GM21528 (cell line): ENCODE data around the gene CDH23.

Experiments
- ATAC-seq: cut with Tn5 transposase; IDR thresholded peaks from one replicate; pipeline ENCODE4 v1.9.1; 2021; ENCODE audit warnings: mild to moderate bottlenecking, moderate library complexity; ENCODE audit not compliant: unreplicated experiment, low FRiP score

The CDH23 gene

GRCh38 chr10:71754562-71754961 lies 357.8 kb downstream of the CDH23 start:
- no peak for ATAC-seq

- ATAC-seq: no peak
These were observed 358.6 kb downstream of the CDH23 start for GRCh38 chr10:71755179-71755879.

GRCh38 chr10:71756311-71757191 lies 359.8 kb downstream of the CDH23 start:
- ATAC-seq: no peak

- ATAC-seq: no peak
These were observed 360.7 kb downstream of the CDH23 start for GRCh38 chr10:71757399-71757922.

- ATAC-seq: no peak
These were observed 364.4 kb downstream of the CDH23 start for GRCh38 chr10:71761105-71761511.

- no peak for ATAC-seq
These were observed 364.9 kb downstream of the CDH23 start for GRCh38 chr10:71761541-71762113.

- ATAC-seq: no peak
These were observed 365.6 kb downstream of the CDH23 start for GRCh38 chr10:71762324-71762723.

GRCh38 chr10:71763352-71764127 lies 366.8 kb downstream of the CDH23 start:
- ATAC-seq: no peak

- ATAC-seq: no peak
These were observed 368.6 kb downstream of the CDH23 start for GRCh38 chr10:71765176-71765904.

- no peak for ATAC-seq
These were observed 369.4 kb downstream of the CDH23 start for GRCh38 chr10:71765906-71766716.

- ATAC-seq: no peak
These were observed 370.1 kb downstream of the CDH23 start for GRCh38 chr10:71766717-71767419.

GRCh38 chr10:71767420-71768035 lies 370.8 kb downstream of the CDH23 start:
- no peak for ATAC-seq

GRCh38 chr10:71769279-71769823 lies 372.6 kb downstream of the CDH23 start:
- peak; percentile 12 for ATAC-seq

GRCh38 chr10:71770255-71770654 lies 373.5 kb downstream of the CDH23 start:
- ATAC-seq: no peak

GRCh38 chr10:71770789-71771188 lies 374.1 kb downstream of the CDH23 start:
- no peak for ATAC-seq

- ATAC-seq: no peak
These were observed 374.5 kb downstream of the CDH23 start for GRCh38 chr10:71771204-71771603.

GRCh38 chr10:71771821-71772617 lies 375.3 kb downstream of the CDH23 start:
- ATAC-seq: no peak
